Measurements from ENCODE around the gene MDP1.
"Not testable (repeated sequence)": the region's sequence is repeated elsewhere in the genome, so short reads cannot be mapped to it uniquely, and the experiment has no call there.

The MDP1 gene

DNA sequence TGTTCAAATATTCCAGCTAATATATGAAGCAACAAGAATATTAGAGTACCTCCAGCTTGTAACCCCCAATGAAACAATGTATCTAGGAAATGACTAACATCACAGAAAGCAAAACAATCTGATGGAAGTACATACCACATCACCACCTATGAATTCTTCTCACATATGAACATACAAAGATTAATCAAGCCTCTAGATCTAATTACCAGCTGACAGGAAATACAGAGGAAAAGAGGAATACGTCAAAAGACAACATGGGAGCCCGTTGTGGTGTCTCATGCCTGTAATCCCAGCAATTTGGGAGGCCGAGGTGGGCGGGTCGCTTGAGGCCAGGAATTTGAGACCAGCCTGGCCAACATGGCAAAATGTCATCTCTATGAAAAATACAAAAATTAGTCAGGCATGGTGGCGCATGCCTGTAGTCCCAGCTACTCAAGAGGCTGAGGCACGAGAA is 8.8 kb upstream of the MDP1 start:
- DNase-seq (ENCODE audit: low read depth): no peak
- no peaks in the 10 kb centered on the region for H3K9me3 ChIP-seq (ENCODE audit: control insufficient read depth, low read length)
- peaks cover 3% of the 10 kb centered on the region for H3K4me1 ChIP-seq (ENCODE audit: control insufficient read depth, insufficient read depth, low read length)
- no peak overlapping the region for H3K9ac ChIP-seq (ENCODE audit: low read length)
- H3K27me3 ChIP-seq (replicated peaks; ENCODE audit: control insufficient read depth, insufficient read depth, low read length): no peaks in the 10 kb centered on the region
- no peak overlapping the region for H3K4me3 ChIP-seq (ENCODE audit: low read length)
- H3K36me3 ChIP-seq (ENCODE audit: control insufficient read depth, insufficient read depth, low read length, severe bottlenecking): peaks cover 20% of the 10 kb centered on the region

DNA sequence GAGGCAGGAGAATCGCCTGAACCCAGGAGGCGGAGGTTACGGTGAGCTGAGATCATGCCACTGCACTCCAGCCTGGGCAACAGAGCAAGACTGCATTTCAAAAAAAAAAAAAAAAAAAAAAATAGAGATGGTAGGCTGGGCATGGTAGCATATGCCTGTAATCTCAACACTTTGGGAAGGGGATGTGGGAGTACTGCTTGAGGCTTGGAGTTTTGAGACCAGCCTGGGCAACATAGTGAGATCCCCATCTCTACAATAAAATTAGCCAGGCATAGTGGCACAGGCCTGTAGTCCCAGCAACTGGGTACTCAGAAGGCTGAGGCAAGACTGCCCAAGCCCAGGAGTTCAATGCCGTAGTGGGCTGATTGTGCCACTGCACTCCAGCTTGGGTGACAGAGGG is 7.1 kb upstream of the MDP1 start:
- H3K27me3 ChIP-seq (replicated peaks; ENCODE audit: control insufficient read depth, insufficient read depth, low read length); H3K4me1 ChIP-seq (ENCODE audit: control insufficient read depth, insufficient read depth, low read length); DNase-seq (ENCODE audit: low read depth); H3K9ac ChIP-seq (ENCODE audit: low read length); H3K9me3 ChIP-seq (ENCODE audit: control insufficient read depth, low read length); H3K4me3 ChIP-seq (ENCODE audit: low read length): not testable (repeated sequence)
- peaks cover 18% of the 10 kb centered on the region for H3K36me3 ChIP-seq (ENCODE audit: control insufficient read depth, insufficient read depth, low read length, severe bottlenecking)

DNA sequence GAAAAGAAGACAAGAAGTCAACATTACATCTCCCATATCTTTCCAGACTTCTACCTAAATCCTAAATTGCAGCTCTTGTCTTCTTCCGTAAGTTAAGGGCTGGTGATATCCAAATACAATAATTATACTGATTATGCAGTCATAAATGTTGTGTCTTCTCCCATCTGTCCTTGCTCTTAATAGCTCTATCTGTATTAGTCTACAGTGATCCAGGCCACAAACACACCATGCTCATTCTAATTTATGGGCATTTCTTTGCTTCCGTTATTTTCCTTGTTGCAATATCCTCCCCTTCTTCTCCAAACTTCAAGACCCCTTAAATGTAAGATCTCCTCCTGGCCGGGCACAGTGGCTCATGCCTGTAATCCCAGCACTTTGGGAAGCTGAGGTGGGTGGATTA is 3.7 kb upstream of the MDP1 start:
- H3K36me3 ChIP-seq (ENCODE audit: control insufficient read depth, insufficient read depth, low read length, severe bottlenecking): peaks cover 21% of the 10 kb centered on the region
- no peak for DNase-seq (ENCODE audit: low read depth)
- no peaks in the 10 kb centered on the region for H3K9me3 ChIP-seq (ENCODE audit: control insufficient read depth, low read length)
- no peaks in the 10 kb centered on the region for H3K27me3 ChIP-seq (replicated peaks; ENCODE audit: control insufficient read depth, insufficient read depth, low read length)
- H3K4me1 ChIP-seq (ENCODE audit: control insufficient read depth, insufficient read depth, low read length): peaks cover 11% of the 10 kb centered on the region
- H3K9ac ChIP-seq (ENCODE audit: low read length): no peak overlapping the region
- H3K4me3 ChIP-seq (ENCODE audit: low read length): no peak overlapping the region

DNA sequence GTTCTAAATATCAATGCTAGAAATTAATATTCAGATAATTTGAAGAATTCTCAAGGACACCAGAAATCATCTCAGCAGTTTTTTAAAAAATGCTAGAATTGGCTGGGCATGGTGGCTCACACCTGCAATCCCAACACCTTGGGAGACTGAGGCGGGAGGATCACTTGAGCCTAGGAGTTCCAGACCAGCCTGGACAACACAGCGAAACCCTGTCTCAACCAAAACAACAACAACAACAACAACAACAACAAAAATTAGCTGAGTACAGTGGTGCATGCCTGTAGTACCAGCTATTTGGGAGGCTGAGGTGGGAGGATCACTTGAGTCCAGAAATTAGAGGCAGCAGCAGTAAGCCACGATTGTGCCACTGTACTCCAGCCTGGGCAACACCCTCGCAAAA is 3.2 kb upstream of the MDP1 start:
- no peak for DNase-seq (ENCODE audit: low read depth)
- H3K9me3 ChIP-seq (ENCODE audit: control insufficient read depth, low read length): no peaks in the 10 kb centered on the region

DNA sequence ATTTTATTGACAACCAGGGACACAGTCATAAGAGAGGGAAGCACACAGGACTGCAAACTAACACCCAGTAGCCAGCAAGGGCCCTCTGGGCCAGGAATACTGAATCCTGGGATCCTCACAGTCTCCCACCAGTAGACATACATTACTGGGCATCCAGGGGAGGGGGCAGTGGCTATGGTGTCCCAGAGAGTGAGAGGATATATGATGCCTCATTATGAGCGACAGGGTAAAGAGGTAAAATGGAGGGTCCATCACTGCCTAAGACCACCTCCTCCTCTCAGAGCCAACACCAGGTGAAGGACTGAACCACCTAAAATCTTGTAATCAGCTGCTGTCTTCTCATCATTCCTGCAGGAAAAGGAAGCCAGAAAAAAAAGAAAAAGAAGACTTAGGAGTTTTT is 1.0 kb upstream of the MDP1 start:
- not testable (repeated sequence) for DNase-seq (ENCODE audit: low read depth)

More for the DNA sequence above, 3.2 kb upstream of the MDP1 start:
- no peak overlapping the region for H3K9ac ChIP-seq (ENCODE audit: low read length)
- H3K36me3 ChIP-seq (ENCODE audit: control insufficient read depth, insufficient read depth, low read length, severe bottlenecking): peaks cover 21% of the 10 kb centered on the region
- no peak overlapping the region for H3K4me3 ChIP-seq (ENCODE audit: low read length)
- H3K27me3 ChIP-seq (replicated peaks; ENCODE audit: control insufficient read depth, insufficient read depth, low read length): no peaks in the 10 kb centered on the region
- H3K4me1 ChIP-seq (ENCODE audit: control insufficient read depth, insufficient read depth, low read length): peaks cover 8% of the 10 kb centered on the region

DNA sequence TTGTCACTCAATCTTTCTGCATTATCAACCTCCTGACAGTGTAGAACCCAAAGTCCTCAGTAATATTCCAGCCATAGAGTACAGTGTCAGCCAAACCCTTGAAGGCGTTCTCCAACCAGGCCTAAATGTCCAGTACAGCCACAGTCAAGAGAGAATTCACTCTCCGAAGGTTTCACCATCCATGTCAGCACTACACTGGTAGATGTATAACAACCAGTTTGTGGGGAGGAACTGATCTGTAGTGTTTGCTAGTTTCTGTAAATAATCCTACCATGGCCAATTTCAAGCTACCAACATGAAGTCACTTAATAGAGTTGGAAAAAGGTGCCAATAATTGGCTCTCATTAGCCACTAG is 456 bp upstream of the MDP1 start:
- Histone ChIP-seq H3K9me3 (ENCODE audit: control insufficient read depth, low read length) (no peaks in the 10 kb centered on the region), H3K4me1 (ENCODE audit: control insufficient read depth, insufficient read depth, low read length) (peaks cover 14% of the 10 kb centered on the region), H3K36me3 (ENCODE audit: control insufficient read depth, insufficient read depth, low read length, severe bottlenecking) (peaks cover 23% of the 10 kb centered on the region), H3K9ac (ENCODE audit: low read length) (peak overlapping the region; percentile 90), H3K27me3 (replicated peaks; ENCODE audit: control insufficient read depth, insufficient read depth, low read length) (no peaks in the 10 kb centered on the region), H3K4me3 (ENCODE audit: low read length) (peak overlapping the region; percentile 91)
- DNase-seq (ENCODE audit: low read depth): no peak

More for the DNA sequence above, 1.0 kb upstream of the MDP1 start:
- peaks cover 14% of the 10 kb centered on the region for H3K4me1 ChIP-seq (ENCODE audit: control insufficient read depth, insufficient read depth, low read length)
- H3K9ac ChIP-seq (ENCODE audit: low read length); H3K9me3 ChIP-seq (ENCODE audit: control insufficient read depth, low read length); H3K4me3 ChIP-seq (ENCODE audit: low read length); H3K27me3 ChIP-seq (replicated peaks; ENCODE audit: control insufficient read depth, insufficient read depth, low read length): not testable (repeated sequence)
- peaks cover 21% of the 10 kb centered on the region for H3K36me3 ChIP-seq (ENCODE audit: control insufficient read depth, insufficient read depth, low read length, severe bottlenecking)

DNA sequence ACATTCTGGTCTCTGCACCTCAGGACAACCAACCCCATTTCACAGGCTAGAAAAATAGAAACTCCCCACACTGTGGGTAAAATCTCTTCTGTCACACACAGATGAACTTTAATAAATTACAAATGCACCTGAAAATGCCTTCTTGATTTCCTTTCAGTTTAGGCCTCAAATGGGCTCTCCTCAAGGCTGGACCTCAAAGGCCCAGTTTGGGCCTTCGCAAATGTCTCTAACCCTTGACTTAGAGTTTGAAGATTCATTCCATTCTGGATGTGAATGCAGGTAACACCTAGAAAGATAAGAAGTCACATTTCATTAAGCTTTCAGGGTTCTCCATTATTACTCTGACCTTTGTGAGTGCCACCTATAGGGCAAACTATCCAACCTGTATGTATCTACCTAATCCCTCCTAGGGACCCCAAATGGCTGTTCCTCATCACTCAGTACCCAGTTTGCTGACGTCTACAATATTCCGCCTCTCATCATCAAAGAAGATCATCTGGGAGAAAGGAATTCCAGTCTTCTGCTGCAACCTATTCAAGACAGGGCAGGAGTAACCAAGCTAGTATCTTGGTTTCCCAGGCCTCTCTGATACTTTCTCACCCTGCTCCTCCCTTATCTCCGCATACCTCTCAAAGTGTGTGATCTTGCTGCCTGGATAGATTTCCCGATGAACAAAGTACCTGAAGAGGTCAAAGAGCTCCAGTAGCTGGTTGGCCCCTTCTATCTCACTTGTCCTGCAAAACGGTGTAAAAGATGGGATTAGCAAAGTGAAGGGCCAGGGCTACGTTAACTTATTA is 1.8 kb downstream of the MDP1 start:
- Histone ChIP-seq H3K9ac (ENCODE audit: low read length) (peak overlapping the region; percentile 97), H3K9me3 (ENCODE audit: control insufficient read depth, low read length) (no peaks in the 10 kb centered on the region), H3K4me3 (ENCODE audit: low read length) (peak overlapping the region; percentile 93), H3K36me3 (ENCODE audit: control insufficient read depth, insufficient read depth, low read length, severe bottlenecking) (peaks cover 37% of the 10 kb centered on the region), H3K27me3 (replicated peaks; ENCODE audit: control insufficient read depth, insufficient read depth, low read length) (no peaks in the 10 kb centered on the region), H3K4me1 (ENCODE audit: control insufficient read depth, insufficient read depth, low read length) (peaks cover 14% of the 10 kb centered on the region)
- DNase-seq (ENCODE audit: low read depth): no peak

DNA sequence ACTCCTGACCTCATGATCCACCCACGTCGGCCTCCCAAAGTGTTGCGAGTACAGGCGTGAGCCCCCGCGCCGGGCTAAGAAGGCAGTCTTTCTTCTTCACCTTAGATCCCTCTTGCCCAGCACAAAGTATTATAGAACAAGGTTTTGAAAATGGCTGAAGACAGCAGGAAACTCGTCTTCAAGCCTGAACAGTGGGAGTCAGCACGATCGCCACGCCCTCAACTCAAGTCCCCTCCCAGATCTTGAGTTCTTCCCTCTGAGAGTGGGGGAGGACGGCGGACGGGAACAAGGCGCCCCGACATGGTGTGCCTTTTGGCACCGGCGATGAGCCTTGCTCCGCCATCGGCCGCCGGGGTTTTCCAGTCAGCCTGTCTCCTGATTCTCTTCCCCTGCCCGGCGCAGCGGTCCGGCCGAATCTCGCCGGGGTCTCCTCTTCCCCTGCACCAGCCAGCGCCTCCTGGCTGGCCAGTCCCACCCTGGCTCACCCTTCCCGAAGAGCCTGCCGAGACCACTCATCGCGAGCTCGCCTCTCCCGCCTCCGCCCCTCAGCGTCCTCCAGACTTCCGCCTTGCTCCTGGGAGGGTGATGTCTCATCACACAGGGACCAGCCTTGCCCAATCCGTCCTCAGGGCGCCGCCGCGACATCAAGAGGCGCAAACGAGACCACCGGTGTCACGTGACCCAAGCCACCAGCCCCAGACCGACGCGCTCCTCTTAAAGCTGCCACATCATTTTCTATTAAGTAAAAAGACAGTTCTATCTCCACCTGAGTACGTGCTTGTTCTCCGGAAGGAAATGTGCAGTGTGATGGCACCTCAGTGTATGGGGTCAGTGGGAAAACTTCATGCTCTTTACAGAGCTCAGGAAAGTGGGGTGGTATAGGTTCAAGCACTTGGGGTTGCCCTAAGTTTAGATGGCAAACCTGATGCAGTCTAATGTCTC is 2.7 kb downstream of the MDP1 start, which contains the start of gene CHMP4A:
CHMP4A (minus strand) TSS at position 565 of the 942 bp plus-strand sequence; CDS start at position 516, 49 bp downstream.
- peak within 1 kb of the TSS; percentile 97 for H3K9ac ChIP-seq (ENCODE audit: low read length)
- peak within 1 kb of the TSS; percentile 93 for H3K4me3 ChIP-seq (ENCODE audit: low read length)
- H3K4me1 ChIP-seq (ENCODE audit: control insufficient read depth, insufficient read depth, low read length): peaks cover 14% of the 10 kb centered on the region
- DNase-seq (ENCODE audit: low read depth): peak; percentile 99
- H3K36me3 ChIP-seq (ENCODE audit: control insufficient read depth, insufficient read depth, low read length, severe bottlenecking): peaks cover 42% of the 10 kb centered on the region
- H3K27me3 ChIP-seq (replicated peaks; ENCODE audit: control insufficient read depth, insufficient read depth, low read length): no peaks in the 10 kb centered on the region
- no peaks in the 10 kb centered on the region for H3K9me3 ChIP-seq (ENCODE audit: control insufficient read depth, low read length)

DNA sequence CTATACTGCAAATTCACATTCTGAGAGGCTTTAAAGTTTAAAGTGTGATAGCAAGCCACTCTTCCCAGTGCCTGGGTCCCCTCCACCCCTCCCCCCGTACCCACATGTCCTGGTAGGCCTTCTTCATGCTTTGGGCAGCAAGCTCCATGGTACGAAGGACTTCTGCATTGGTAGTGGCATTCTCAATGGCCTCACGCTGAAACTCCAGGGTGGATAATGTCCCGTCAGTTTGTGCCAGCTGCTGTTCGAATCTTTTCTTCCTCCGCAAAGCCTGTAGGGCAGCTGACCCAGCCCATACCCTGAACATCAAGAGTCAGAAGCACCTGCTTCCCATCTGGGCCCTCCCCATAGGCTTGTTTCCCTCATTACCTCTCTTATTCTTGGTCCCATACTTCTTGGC is 4.6 kb downstream of the MDP1 start:
- peaks cover 46% of the 10 kb centered on the region for H3K36me3 ChIP-seq (ENCODE audit: control insufficient read depth, insufficient read depth, low read length, severe bottlenecking)
- no peaks in the 10 kb centered on the region for H3K27me3 ChIP-seq (replicated peaks; ENCODE audit: control insufficient read depth, insufficient read depth, low read length)
- DNase-seq (ENCODE audit: low read depth): no peak
- H3K9ac ChIP-seq (ENCODE audit: low read length): no peak overlapping the region
- no peaks in the 10 kb centered on the region for H3K9me3 ChIP-seq (ENCODE audit: control insufficient read depth, low read length)
- H3K4me1 ChIP-seq (ENCODE audit: control insufficient read depth, insufficient read depth, low read length): peaks cover 13% of the 10 kb centered on the region
- no peak overlapping the region for H3K4me3 ChIP-seq (ENCODE audit: low read length)

DNA sequence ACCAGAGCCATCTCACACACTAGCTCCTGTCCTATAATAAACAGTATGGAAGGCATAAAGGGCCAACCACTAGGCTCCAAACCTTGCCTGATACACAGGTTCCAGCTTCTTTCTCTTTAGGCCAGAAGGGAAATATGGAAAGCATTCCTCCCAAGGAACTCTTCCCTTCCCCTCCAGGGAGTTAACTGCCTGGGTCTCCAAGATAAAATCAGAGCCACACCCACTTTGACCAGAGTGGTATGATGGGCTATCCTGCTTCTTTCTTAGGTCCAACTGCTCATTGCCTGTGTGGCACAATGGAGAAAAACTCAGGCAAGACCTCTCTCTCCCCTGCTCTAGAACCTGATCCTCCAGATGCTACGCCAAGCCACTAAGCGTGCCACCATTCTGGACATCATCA is 8.2 kb downstream of the MDP1 start:
- no peak for DNase-seq (ENCODE audit: low read depth)
- no peaks in the 10 kb centered on the region for H3K9me3 ChIP-seq (ENCODE audit: control insufficient read depth, low read length)

DNA sequence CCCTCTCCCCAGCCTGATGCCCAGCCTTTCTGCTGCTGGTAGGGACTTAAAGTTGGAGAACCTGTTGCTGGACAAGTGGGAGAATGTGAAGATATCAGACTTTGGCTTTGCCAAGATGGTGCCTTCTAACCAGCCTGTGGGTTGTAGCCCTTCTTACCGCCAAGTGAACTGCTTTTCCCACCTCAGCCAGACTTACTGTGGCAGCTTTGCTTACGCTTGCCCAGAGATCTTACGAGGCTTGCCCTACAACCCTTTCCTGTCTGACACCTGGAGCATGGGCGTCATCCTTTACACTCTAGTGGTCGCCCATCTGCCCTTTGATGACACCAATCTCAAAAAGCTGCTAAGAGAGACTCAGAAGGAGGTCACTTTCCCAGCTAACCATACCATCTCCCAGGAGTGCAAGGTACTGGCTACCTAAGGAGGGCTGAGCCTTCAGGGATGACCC is 8.7 kb downstream of the MDP1 start:
- peaks cover 69% of the 10 kb centered on the region for H3K36me3 ChIP-seq (ENCODE audit: control insufficient read depth, insufficient read depth, low read length, severe bottlenecking)
- H3K9me3 ChIP-seq (ENCODE audit: control insufficient read depth, low read length): no peaks in the 10 kb centered on the region
- no peaks in the 10 kb centered on the region for H3K27me3 ChIP-seq (replicated peaks; ENCODE audit: control insufficient read depth, insufficient read depth, low read length)
- no peaks in the 10 kb centered on the region for H3K4me1 ChIP-seq (ENCODE audit: control insufficient read depth, insufficient read depth, low read length)
- DNase-seq (ENCODE audit: low read depth): no peak
- H3K4me3 ChIP-seq (ENCODE audit: low read length): no peak overlapping the region
- no peak overlapping the region for H3K9ac ChIP-seq (ENCODE audit: low read length)

More for the DNA sequence above, 8.2 kb downstream of the MDP1 start:
- Histone ChIP-seq H3K4me1 (ENCODE audit: control insufficient read depth, insufficient read depth, low read length) (no peaks in the 10 kb centered on the region), H3K4me3 (ENCODE audit: low read length) (no peak overlapping the region), H3K27me3 (replicated peaks; ENCODE audit: control insufficient read depth, insufficient read depth, low read length) (no peaks in the 10 kb centered on the region), H3K36me3 (ENCODE audit: control insufficient read depth, insufficient read depth, low read length, severe bottlenecking) (peaks cover 69% of the 10 kb centered on the region), H3K9ac (ENCODE audit: low read length) (no peak overlapping the region)

All from adipocyte (in vitro differentiated cells).